ENCODE measurements around the gene KRTAP9-3.
"Not testable (repeated sequence)": the region's sequence is repeated elsewhere in the genome, so short reads cannot be mapped to it uniquely, and the experiment has no call there.

The KRTAP9-3 gene

DNA sequence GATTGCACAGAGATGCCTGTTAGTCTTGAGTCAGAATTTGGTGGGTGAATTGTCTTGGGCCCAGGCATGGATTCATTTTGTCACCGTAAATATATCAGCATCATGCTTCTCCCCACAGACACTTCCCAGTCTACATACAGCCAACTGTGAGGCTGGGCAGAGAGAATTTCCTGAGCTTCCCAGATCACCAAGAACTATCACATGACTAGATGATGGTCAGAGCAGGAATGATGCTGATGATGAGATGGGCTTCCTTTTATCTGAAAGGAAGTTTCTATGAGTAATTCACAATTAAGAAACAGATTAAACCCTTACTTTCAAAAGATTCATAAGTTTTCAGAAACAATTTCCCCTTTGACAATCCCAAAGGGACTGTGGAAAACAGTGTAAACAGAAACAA, 22.6 kb downstream of the KRTAP9-3 start:
- no peak for DNase-seq

DNA sequence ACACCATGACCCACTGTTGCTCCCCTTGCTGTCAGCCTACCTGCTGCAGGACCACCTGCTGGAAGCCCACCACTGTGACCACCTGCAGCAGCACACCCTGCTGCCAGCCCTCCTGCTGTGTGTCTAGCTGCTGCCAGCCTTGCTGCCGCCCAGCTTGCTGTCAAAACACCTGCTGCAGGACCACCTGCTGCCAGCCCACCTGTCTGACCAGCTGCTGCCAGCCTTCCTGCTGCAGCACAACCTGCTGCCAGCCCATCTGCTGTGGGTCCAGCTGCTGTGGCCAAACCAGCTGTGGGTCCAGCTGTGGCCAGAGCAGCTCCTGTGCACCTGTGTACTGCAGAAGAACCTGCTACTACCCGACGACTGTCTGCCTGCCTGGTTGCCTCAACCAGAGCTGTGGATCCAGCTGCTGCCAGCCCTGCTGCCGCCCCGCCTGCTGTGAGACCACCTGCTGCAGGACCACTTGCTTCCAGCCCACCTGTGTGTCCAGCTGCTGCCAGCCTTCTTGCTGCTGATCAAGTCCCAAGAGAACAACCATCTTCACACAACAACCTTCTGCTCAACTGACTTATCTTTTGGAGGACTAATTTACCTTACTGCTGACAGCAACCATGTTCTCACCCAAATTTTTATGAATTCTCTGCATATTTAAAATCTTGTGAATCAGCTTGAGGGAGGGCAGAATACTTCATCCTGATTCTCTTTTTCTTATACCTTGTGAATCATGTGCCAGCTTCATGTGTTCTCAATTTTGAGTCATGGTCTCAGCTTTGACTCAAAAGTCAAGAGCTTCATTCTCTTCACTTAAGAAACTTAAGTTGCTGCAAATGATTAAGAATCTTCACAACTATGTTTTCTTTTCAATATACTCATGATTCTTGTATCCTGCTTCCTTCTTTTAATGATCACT, 23.4 kb downstream of the KRTAP9-3 start, which contains the start of gene KRTAP9-9:
Gene KRTAP9-9, plus strand, starts transcription at position 4 of the 910 bp plus-strand sequence.
- not testable (repeated sequence) for DNase-seq

DNA sequence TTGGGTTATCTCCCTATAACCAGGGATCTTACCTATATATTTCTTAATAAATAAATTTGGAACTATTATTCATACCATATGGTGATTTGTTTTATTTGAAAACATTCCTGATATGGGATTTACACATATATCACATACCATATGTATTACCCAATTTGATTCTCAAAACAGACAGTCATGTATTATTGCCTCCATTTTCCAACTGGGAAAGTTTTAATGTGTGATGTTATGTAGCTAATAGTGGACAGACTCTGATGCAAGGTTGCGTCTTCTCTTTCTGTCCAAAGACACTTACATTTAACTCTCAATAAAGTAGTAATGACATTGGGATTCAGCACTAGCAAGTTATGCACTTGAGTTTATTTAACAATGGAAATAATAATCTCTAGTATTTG, 24.0 kb downstream of the KRTAP9-3 start:
- DNase-seq, result no peak

DNA sequence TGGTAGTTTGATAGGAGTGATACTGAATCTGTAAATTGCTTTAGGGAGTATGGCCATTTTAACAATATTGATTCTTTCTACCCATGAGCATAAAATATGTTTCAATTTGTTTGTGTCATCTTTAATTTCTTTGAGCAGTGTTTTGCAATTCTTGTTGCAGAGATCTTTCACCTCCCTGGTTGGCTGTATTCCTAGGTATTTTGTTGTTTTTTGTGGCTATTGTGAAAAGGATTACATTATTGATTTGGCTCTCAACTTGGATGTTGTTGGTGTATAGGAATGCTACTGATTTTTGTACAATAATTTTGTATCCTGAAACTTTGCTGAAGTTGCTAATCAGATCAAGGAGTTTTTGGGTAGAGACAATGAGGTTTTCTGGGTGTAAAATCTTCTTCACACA, 26.2 kb downstream of the KRTAP9-3 start:
- no peak for DNase-seq

DNA sequence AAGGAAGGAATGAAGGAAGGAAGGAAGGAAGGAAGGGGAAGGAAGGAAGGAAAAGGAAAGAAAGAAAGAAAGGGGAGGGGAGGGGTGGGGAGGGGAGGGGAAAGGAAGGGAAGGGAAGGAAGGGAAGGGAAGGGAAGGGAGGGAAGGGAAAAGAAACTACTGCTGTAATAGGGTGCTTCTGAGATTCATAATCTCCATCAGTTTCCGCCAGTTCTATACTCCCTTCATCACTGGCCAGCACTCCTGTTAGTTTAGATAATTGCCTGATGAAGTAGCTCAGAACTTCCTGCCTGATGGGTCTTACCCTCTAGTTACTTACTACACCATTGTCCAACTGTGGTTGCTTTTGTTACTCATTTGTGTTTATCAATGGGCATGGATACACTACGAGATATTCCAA, 31.0 kb downstream of the KRTAP9-3 start:
- DNase-seq, result no peak

DNA sequence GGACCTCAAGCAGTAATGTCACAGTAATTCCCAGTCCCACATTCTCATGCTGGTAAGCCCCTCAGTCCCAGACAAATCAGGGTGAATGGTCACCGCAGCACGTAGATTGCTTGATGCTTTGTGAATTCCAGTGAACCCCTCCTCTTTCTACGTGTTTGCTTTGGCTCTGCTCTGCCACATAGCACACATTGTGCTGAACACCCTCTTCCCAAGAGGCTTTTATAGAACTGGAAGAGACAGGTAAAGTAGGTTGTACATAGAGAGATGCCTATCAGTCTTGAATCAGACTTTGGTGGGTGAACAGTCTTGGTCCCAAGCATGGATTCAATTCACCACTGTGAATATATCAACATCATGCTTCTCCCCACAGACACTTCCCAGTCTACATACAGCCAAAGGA, 32.4 kb downstream of the KRTAP9-3 start:
- no peak for DNase-seq

DNA sequence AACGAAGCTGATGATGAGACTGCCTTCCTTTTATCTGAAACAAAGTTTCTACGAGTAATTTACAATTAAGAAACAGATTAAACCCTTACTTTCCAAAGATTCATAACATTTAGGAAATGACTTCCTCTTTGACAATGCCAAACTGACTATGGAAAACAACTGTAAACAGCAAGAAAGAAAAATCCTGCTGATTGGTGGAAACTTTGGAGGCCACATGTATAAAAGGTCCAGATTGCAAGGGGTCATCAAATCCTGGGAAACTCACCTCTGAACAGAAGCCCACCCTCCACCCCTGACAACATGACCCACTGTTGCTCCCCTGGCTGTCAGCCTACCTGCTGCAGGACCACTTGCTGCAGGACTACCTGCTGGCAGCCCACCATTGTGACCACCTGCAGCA, 32.8 kb downstream of the KRTAP9-3 start, which contains the start of gene KRTAP9-6:
Gene KRTAP9-6, plus strand, starts transcription at position 301 of the 400 bp plus-strand sequence. Its CDS starts 0 bp downstream, at position 301.
- no peak for DNase-seq

DNA sequence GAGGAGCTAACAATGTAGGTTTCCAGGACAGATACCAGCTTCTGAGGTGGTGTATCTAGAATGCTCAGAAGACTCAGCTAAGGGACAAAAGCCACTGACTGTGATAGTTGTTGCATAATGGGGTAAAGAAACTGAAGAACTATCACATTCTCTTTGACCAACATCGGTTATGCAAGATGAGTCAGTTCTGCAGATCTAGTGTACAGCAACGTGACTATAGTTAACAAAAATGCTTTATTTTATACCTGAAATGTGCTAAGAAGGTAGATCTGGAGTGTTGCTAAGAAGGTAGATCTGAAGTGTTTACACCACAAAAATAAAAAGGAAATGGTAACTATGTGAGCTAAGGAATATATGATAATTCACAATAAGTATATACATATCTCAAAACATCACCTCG, 35.5 kb downstream of the KRTAP9-3 start:
- no peak for DNase-seq

DNA sequence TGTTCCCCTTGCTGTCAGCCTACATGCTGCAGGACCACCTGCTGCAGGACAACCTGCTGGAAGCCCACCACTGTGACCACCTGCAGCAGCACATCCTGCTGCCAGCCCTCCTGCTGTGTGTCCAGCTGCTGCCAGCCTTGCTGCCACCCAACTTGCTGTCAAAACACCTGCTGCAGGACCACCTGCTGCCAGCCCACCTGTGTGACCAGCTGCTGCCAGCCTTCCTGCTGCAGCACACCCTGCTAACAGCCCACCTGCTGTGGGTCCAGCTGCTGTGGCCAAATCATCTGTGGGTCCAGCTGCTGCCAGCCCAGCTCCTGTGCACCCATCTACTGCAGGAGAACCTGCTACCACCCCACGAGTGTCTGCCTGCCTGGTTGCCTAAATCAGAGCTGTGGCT, 39.1 kb downstream of the KRTAP9-3 start:
- not testable (repeated sequence) for DNase-seq

DNA sequence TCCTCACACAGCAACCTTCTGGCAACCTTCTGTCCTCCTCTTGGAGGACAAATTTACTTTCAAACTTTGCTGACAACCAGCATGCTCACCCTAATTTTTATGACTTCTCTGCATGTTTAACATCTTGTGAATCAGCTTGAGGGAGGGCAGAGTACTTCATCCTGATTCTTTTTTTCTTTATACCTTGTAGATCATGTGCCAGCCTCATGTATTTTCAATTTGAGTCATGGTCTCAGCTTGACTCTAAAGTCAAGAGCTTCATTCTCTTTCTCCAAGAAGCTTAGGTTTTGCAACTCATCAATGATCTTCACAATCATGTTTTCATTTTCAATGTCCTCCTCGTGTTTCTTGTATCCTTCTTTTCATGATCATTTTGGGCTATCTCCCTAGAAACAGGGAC, 39.6 kb downstream of the KRTAP9-3 start:
- no peak for DNase-seq

DNA sequence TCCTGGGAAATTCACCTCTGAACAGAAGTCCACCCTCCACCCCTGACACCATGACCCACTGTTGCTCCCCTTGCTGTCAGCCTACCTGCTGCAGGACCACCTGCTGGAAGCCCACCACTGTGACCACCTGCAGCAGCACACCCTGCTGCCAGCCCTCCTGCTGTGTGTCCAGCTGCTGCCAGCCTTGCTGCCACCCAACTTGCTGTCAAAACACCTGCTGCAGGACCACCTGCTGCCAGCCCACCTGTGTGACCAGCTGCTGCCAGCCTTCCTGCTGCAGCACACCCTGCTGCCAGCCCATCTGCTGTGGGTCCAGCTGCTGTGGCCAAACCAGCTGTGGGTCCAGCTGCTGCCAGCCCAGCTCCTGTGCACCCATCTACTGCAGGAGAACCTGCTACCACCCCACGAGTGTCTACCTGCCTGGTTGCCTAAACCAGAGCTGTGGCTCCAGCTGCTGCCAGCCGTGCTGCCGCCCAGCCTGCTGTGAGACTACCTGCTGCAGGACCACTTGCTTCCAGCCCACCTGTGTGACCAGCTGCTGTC, 43.5 kb downstream of the KRTAP9-3 start, which contains the start of gene KRTAP9-7:
Gene KRTAP9-7, plus strand, starts transcription at position 51 of the 543 bp plus-strand sequence. Its CDS starts 0 bp downstream, at position 51.
- DNase-seq, result not testable (repeated sequence)

DNA sequence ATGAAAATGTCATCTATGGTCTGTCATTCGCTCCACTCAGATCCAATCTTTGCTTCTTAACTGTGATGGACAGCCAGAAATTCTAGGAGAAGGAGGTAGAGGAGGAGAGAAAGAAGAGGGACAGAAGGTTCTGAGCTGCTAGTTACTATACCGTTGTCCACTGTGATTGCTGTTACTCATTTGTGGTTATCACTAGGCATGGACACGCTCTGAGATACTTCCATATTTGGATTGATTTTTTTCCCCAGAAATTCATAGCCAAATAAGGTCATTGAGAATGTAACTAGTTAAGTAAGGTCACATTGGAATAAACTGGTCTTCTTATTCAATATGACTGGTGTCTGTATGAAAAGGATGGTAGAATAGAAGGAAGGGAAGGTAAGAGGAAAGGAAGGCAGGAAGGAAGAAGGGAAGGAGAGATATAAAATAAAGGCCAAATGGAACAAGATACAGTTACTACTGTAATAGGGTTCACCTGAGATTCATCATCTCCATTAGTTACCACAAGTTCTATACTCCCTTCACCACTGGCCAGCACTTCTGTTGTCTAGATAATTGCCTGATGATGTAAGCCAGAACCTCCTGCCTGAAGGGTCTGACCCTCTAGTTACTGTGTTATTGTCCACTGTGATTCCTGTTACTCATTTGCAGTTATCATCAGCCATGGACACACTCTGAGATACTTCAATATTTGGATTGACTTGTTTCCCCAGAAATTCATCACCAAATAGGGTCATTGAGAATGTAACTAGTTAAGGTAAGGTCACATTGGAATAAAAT, 46.1 kb downstream of the KRTAP9-3 start:
- DNase-seq, result no peak
